H9 (cell line): ENCODE measurements around the gene NRG2. TPM values are rescaled to one million over a fixed set of nuclear protein-coding genes. Genes with fewer than 3 reads are reported as not detected.

ENCODE experiments used
- DNase-seq: peaks from one replicate; pipeline ENCODE4 v3.0.0-alpha.2; 2017
- H2AFZ ChIP-seq: one replicate; pipeline ENCODE4 v1.6.1; 2013; ENCODE audit warnings: mild to moderate bottlenecking, low read length, control low read depth, moderate library complexity
- H2AK5ac ChIP-seq: 2 replicates; pipeline ENCODE4 v1.6.1; 2013; ENCODE audit warnings: low read length, control low read depth, mixed read lengths; ENCODE audit not compliant: insufficient read length
- H2BK120ac ChIP-seq: one replicate; pipeline ENCODE4 v1.6.1; 2013; ENCODE audit warnings: low read depth, mild to moderate bottlenecking, low read length, control low read depth, inconsistent platforms; ENCODE audit not compliant: poor library complexity, severe bottlenecking
- H2BK12ac ChIP-seq: 2 replicates; pipeline ENCODE4 v1.6.1; 2013; ENCODE audit warnings: low read length, control low read depth, mixed read lengths, low read depth; ENCODE audit not compliant: insufficient read length
- H2BK15ac ChIP-seq: 2 replicates; pipeline ENCODE4 v1.6.1; 2013; ENCODE audit warnings: low read depth, low read length, control low read depth
- H2BK20ac ChIP-seq: one replicate; pipeline ENCODE4 v1.6.1; 2013; ENCODE audit warnings: low read depth, mild to moderate bottlenecking, low read length, control low read depth, inconsistent platforms; ENCODE audit not compliant: poor library complexity, severe bottlenecking
- H2BK5ac ChIP-seq: 2 replicates; pipeline ENCODE4 v1.6.1; 2013; ENCODE audit warnings: low read length, control low read depth, mixed read lengths; ENCODE audit not compliant: insufficient read length
- H3K14ac ChIP-seq: 2 replicates; pipeline ENCODE4 v1.6.1; 2013; ENCODE audit warnings: low read length, control low read depth; ENCODE audit not compliant: insufficient read depth
- H3K18ac ChIP-seq: 2 replicates; pipeline ENCODE4 v1.6.1; 2013; ENCODE audit warnings: low read depth, mild to moderate bottlenecking, mixed read lengths, low read length, control low read depth; ENCODE audit not compliant: insufficient read length
- H3K23ac ChIP-seq: 2 replicates; pipeline ENCODE4 v1.6.1; 2013; ENCODE audit warnings: low read length, control low read depth, mixed read lengths, low read depth; ENCODE audit not compliant: insufficient read length
- H3K23me2 ChIP-seq: 2 replicates; pipeline ENCODE4 v1.6.1; 2013; ENCODE audit warnings: low read depth, mild to moderate bottlenecking, mixed read lengths, low read length, control low read depth; ENCODE audit not compliant: insufficient read length, poor library complexity, severe bottlenecking
- H3K27ac ChIP-seq: 2 replicates; pipeline ENCODE4 v1.5.1; 2013; ENCODE audit warnings: low read length, control low read depth, mixed read lengths, low read depth; ENCODE audit not compliant: insufficient read length
- H3K27me3 ChIP-seq: 2 replicates; pipeline ENCODE4 v1.6.1; 2013; ENCODE audit warnings: low read length, control low read depth, inconsistent platforms; ENCODE audit not compliant: insufficient read depth
- H3K4ac ChIP-seq: 2 replicates; pipeline ENCODE4 v1.6.1; 2013; ENCODE audit warnings: low read depth, mild to moderate bottlenecking, control low read depth, inconsistent platforms, low read length, moderate library complexity
- H3K4me1 ChIP-seq: 2 replicates; pipeline ENCODE4 v1.6.1; 2013; ENCODE audit warnings: low read length, control low read depth, inconsistent platforms; ENCODE audit not compliant: insufficient read depth
- H3K4me2 ChIP-seq: 2 replicates; pipeline ENCODE4 v1.6.1; 2013; ENCODE audit warnings: low read length, control low read depth, mixed read lengths; ENCODE audit not compliant: insufficient read length, insufficient read depth
- H3K56ac ChIP-seq: 2 replicates; pipeline ENCODE4 v1.6.1; 2013; ENCODE audit warnings: low read depth, mild to moderate bottlenecking, mixed read lengths, low read length, control low read depth; ENCODE audit not compliant: insufficient read length
- H3K79me1 ChIP-seq: 2 replicates; pipeline ENCODE4 v1.6.1; 2013; ENCODE audit warnings: low read depth, mild to moderate bottlenecking, moderate library complexity, low read length, control low read depth, inconsistent platforms; ENCODE audit not compliant: insufficient read depth, poor library complexity, severe bottlenecking
- H3K79me2 ChIP-seq: 2 replicates; pipeline ENCODE4 v1.6.1; 2013; ENCODE audit warnings: low read length, control low read depth, inconsistent platforms; ENCODE audit not compliant: insufficient read depth
- H3K9ac ChIP-seq: 2 replicates; pipeline ENCODE4 v1.6.1; 2013; ENCODE audit warnings: low read length, control low read depth, mixed read lengths; ENCODE audit not compliant: insufficient read length; ENCODE audit errors: extremely low read depth
- H3K9me3 ChIP-seq: one replicate; pipeline ENCODE4 v1.6.1; 2013; ENCODE audit warnings: low read depth, low read length, inconsistent platforms; ENCODE audit not compliant: control insufficient read depth
- H3T11ph ChIP-seq: one replicate; pipeline ENCODE4 v1.6.1; 2013; ENCODE audit warnings: mild to moderate bottlenecking, low read length, control low read depth, inconsistent platforms
- H4K20me1 ChIP-seq: one replicate; pipeline ENCODE4 v1.6.1; 2013; ENCODE audit not compliant: control insufficient read depth, insufficient read length, insufficient read depth
- H4K5ac ChIP-seq: 2 replicates; pipeline ENCODE4 v1.6.1; 2013; ENCODE audit warnings: low read depth, mild to moderate bottlenecking, mixed read lengths, low read length, control low read depth; ENCODE audit not compliant: insufficient read length
- H4K8ac ChIP-seq: replicated peaks from 2 replicates; pipeline ENCODE4 v1.6.1; 2013; ENCODE audit warnings: low read length, control low read depth, mixed read lengths, low read depth; ENCODE audit not compliant: insufficient read length
- H4K91ac ChIP-seq: 2 replicates; pipeline ENCODE4 v1.6.1; 2013; ENCODE audit warnings: low read depth, mild to moderate bottlenecking, moderate library complexity, mixed read lengths, low read length, control low read depth; ENCODE audit not compliant: insufficient read length
- H3K27ac Mint-ChIP-seq, 3 experiments: 2 replicates in 2 of 3; 3 replicates in 1 of 3; pipeline ENCODE4 v1.8.0; 2020 to 2021; ENCODE audit warnings: mixed read lengths in 3 of 3, mild to moderate bottlenecking in 1 of 3, moderate library complexity in 1 of 3
- H3K27me3 Mint-ChIP-seq: 2 replicates; pipeline ENCODE4 v1.8.0; 2021; ENCODE audit warnings: low read depth, mild to moderate bottlenecking, moderate library complexity, mixed read lengths
- H3K36me3 Mint-ChIP-seq, 3 experiments: 2 replicates in 2 of 3; 3 replicates in 1 of 3; pipeline ENCODE4 v1.8.0; 2020 to 2021; ENCODE audit warnings: low read depth in 3 of 3, mixed read lengths in 3 of 3; ENCODE audit not compliant: insufficient read depth in 1 of 3
- H3K4me1 Mint-ChIP-seq, 2 experiments: 2 replicates each; pipeline ENCODE4 v1.8.0; 2020; ENCODE audit warnings: mixed read lengths in 2 of 2
- H3K4me3 Mint-ChIP-seq, 2 experiments: 2 replicates in 1 of 2; 3 replicates in 1 of 2; pipeline ENCODE4 v1.8.0; 2020 to 2021; ENCODE audit warnings: mild to moderate bottlenecking in 2 of 2, mixed read lengths in 2 of 2, moderate library complexity in 1 of 2
- H3K9me3 Mint-ChIP-seq, 2 experiments: 2 replicates in 1 of 2; 3 replicates in 1 of 2; pipeline ENCODE4 v1.8.0; 2020; ENCODE audit warnings: mild to moderate bottlenecking in 2 of 2, mixed read lengths in 2 of 2, moderate library complexity in 1 of 2
- WGBS: extraction: QIAGEN DNeasy Blood & Tissue Kit; methylation state at CpG from one replicate; pipeline ENCODE4 v1.1.7; 2013; ENCODE audit warnings: missing lambda C conversion rate, low lambda C conversion rate, mixed read lengths; ENCODE audit not compliant: insufficient read length; ENCODE audit errors: extremely low coverage; 5-methylcytosine and 5-hydroxymethylcytosine counted together
- total RNA-seq: library from RNA; stranded (reverse); gene quantifications from 2 replicates; pipeline ENCODE4 v1.2.1, GENCODE V29; 2021
- TF ChIP-seq, protein P1 (sequence below): fragments of 200-600 bp; sonication (generic); conservative IDR thresholded peaks from 3 replicates; pipeline ENCODE4 v1.8.0; 2021; ENCODE audit warnings: antibody characterized with exemption, mild to moderate bottlenecking

The NRG2 gene
- total RNA-seq, 1 experiment from 2014 or later: not detected

- no peak overlapping the region for H3K14ac ChIP-seq
- H3T11ph ChIP-seq: no peak overlapping the region
- H3K27ac Mint-ChIP-seq: no peak overlapping the region
- no peak overlapping the region for H3K4ac ChIP-seq
- H3K27me3 ChIP-seq: no peaks in the 10 kb centered on the region; the same call in 1 of the 2 replicates
- H2BK12ac ChIP-seq: no peak overlapping the region
- no peaks in the 10 kb centered on the region for H3K79me2 ChIP-seq
- H3K4me2 ChIP-seq: no peak overlapping the region
- no peak for DNase-seq
- no peak overlapping the region for H2BK15ac ChIP-seq
- no peaks in the 10 kb centered on the region for H3K9me3 ChIP-seq
- TF ChIP-seq, protein P1, sequence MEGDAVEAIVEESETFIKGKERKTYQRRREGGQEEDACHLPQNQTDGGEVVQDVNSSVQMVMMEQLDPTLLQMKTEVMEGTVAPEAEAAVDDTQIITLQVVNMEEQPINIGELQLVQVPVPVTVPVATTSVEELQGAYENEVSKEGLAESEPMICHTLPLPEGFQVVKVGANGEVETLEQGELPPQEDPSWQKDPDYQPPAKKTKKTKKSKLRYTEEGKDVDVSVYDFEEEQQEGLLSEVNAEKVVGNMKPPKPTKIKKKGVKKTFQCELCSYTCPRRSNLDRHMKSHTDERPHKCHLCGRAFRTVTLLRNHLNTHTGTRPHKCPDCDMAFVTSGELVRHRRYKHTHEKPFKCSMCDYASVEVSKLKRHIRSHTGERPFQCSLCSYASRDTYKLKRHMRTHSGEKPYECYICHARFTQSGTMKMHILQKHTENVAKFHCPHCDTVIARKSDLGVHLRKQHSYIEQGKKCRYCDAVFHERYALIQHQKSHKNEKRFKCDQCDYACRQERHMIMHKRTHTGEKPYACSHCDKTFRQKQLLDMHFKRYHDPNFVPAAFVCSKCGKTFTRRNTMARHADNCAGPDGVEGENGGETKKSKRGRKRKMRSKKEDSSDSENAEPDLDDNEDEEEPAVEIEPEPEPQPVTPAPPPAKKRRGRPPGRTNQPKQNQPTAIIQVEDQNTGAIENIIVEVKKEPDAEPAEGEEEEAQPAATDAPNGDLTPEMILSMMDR: no peak
- WGBS: no CpG with 5 or more reads among the region's 3 CpGs
- no peaks in the 10 kb centered on the region for H4K20me1 ChIP-seq
- H3K36me3 Mint-ChIP-seq: no peaks in the 10 kb centered on the region
- no peak overlapping the region for H2AFZ ChIP-seq
- no peak overlapping the region for H3K18ac ChIP-seq
- H3K23ac ChIP-seq: no peak overlapping the region
- no peak overlapping the region for H2AK5ac ChIP-seq
- H3K27ac ChIP-seq: no peak overlapping the region
- H3K56ac ChIP-seq: no peak overlapping the region
- H3K4me3 Mint-ChIP-seq: no peak overlapping the region
- H2BK5ac ChIP-seq: no peak overlapping the region
- H4K8ac ChIP-seq: no peak overlapping the region
- no peak overlapping the region for H2BK20ac ChIP-seq
- no peaks in the 10 kb centered on the region for H3K9me3 Mint-ChIP-seq
- no peaks in the 10 kb centered on the region for H3K79me1 ChIP-seq
- H3K4me1 Mint-ChIP-seq: peaks cover 0 to 6% of the 10 kb centered on the region in 2 experiments; a peak in 1 of 4 replicates
- H2BK120ac ChIP-seq: no peak overlapping the region
- H4K91ac ChIP-seq: no peak overlapping the region
- H3K4me1 ChIP-seq: no peaks in the 10 kb centered on the region
- no peak overlapping the region for H3K9ac ChIP-seq
- peaks cover 48% of the 10 kb centered on the region for H3K27me3 Mint-ChIP-seq
- no peaks in the 10 kb centered on the region for H3K23me2 ChIP-seq
- no peak overlapping the region for H4K5ac ChIP-seq
Observed at GRCh38 chr5:139926797-139927503, 116.1 kb downstream of the NRG2 start.
